RPMI8226 (cell line): ENCODE measurements around the gene ADD3.
"Not testable (repeated sequence)": the region's sequence is repeated elsewhere in the genome, so short reads cannot be mapped to it uniquely, and the experiment has no call there.

Experiments
- DNase-seq: peaks from one replicate; pipeline ENCODE4 v3.0.0-alpha.2; 2015

ADD3 gene

DNA sequence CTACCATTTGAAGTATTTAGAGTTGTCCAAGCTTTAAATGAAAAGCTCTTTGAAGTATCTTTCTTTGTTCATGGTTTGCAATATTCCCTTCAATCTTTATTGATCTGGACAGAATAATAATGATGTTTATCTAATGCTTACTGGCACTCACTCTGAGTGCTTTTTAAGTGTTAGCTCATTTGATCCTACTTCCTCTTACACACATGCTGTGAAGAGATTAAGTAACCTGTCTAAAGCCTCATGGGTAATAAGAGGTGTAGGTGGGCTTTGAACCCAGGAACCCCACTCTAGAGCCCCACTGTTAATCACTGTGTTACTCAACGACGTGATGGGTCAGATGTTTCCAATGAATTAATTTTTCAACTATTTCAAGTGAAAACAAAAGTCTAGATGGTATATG is 31.1 kb upstream of the ADD3 start:
- no peak for DNase-seq

DNA sequence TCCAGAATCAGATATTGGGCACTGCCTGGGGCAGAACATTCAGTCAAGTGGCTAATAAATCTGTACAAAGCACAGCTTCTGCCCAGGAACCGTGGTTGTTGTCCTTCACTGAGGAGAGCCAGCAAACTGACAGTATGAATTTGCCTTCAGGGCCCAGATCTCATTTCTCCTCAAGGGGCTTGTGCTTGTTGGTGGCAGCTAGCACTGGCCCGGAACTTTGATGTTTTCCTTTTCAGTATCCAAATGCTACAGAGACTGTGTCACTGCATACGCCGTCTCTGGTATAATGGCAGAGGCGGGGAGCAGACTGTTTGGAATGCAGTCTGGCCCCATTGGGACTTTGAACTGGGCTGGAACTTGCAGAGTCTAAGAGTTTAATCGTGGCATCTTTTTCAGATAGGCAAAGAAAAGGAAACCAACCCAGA is 30.4 kb upstream of the ADD3 start:
- DNase-seq = no peak

- peak; percentile 17 for DNase-seq
Observed at GRCh38 chr10:109978481-109978880, 29.3 kb upstream of the ADD3 start.

DNA sequence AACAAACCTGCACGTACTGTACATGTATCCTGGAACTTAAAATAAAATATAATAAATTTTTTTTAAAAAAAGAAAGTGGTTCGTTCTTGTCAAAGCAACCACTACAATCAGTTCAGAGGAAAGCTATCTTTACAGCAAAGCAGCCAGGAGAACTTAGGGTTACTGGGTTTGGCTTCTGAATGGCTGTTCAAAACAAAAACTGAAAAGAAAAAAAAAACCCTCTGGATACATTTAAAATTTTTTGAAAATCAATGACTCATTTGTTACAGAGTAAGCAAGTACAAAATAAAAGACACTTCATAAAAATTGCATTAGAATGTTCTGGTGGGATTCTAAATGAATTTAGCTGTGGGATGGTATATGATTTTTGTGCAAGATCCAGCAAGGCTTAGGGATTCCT is 28.6 kb upstream of the ADD3 start:
- DNase-seq = no peak

DNA sequence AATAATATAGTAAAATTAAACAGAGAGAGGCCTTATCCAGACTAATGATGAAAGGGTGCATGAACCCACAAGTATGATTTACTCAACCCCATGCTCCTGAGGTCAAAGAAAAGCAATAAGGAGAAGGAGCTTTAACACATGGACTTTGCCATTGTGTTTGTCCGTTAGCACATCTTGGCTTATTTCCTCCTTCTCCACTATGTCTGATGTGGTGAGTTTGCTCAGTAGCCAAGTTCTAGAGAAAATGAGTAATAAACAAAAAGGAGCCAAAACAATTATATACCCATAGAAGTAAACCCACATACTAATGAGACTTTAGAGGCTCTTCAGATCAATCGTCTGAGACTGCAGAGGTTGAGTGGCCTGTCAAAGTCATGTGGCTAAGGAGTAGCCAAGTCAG is 26.1 kb upstream of the ADD3 start:
- no peak for DNase-seq

- no peak for DNase-seq
Observed at GRCh38 chr10:109982123-109982522, 25.7 kb upstream of the ADD3 start.

GRCh38 chr10:109982812-109983211 is 25.0 kb upstream of the ADD3 start:
- no peak for DNase-seq

- no peak for DNase-seq
Observed at GRCh38 chr10:109984013-109984412, 23.8 kb upstream of the ADD3 start.

DNA sequence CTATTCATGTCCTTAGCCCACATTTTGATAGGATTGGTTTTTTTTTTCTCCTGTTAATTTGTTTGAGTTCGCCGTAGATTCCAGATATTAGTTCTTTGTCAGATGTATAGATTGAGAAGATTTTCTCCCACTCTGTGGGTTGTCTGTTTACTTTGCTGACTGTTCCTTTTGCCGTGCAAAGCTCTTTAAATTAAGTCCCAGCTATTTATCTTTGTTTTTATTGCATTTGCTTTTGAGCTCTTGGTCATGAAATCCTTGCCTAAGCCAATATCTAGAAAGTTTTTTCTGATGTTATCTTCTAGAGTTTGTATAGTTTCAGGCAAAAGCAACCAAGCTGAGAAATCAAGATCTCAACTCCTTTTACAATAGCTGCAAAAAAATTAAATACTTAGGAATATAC is 22.0 kb upstream of the ADD3 start:
- DNase-seq = not testable (repeated sequence)

GRCh38 chr10:109987452-109988211 is 20.2 kb upstream of the ADD3 start:
- DNase-seq = no peak

DNA sequence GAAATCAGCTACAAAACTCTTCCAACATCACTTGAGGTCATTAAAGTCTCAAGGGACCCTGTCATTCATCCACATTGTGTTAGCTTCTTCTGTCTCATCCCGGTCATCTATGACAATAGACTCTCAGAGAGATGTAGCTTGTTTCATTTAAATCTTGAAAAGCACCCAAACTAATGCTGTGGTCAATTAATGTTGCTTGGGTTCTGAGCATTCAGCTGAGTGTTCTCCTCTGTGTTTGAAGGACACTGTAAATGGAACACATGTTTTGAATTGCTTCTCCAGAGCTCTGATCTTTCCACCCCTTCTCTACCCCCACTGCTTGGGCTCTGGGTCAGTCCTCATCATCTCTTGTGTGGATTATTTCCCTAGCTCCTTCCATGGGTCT is 19.6 kb upstream of the ADD3 start:
- DNase-seq = no peak

- no peak for DNase-seq
Observed at GRCh38 chr10:109991266-109991855, 16.4 kb upstream of the ADD3 start.

DNA sequence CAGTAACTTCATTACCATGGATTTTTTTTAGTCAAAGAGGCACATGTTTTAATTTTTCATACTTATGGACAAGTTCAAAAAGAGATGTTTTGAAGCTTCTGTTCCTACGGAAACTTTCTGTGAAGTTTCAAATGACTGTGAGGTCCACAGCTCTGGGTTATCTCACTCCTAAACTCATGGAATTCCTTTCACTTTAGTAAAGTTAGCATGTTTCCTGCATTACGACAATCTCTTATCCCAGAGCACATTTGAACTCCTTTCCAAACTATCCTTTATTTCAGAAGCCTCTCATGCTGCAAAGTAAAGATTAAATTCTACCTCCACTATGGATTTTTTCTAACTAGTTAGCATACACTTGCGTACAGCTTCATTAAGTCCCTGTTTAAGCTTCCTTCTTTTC is 15.3 kb upstream of the ADD3 start:
- no peak for DNase-seq

DNA sequence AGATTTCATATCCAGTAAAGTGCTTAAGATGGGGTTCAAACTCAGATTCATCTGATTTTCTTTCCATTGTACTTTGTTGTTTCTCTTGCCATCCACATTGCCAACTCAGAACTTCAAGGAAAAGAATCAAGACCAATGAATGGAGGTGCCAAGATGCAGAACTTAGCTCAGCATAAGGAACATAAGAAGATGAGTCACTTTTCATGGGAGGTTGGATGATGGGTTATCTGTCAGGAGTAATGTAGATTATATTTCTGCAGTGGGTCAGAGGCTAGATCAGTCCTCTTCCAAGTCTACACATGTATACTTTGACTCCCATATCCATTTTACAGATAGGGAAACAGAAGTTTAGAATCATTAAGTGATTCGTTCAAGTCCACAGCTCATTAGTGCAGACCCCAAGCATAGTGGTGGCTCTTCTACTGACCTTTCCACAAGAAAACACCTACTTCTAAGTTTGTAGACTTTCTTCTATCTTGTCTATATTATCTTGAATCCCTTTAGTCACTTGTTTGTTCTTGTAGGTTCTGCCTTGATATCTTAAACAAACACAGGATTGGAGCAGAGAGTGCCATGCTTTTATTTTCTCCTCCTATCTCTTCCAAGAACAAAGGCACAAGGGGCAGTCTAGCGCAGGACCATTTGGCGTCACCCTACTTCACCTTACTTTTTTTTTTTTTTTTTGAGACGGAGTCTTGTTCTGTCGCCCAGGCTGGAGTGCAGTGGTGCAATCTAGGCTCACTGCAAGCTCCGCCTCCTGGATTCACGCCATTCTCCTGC is 14.0 kb upstream of the ADD3 start:
- no peak for DNase-seq

- DNase-seq = no peak
Observed at GRCh38 chr10:109994711-109995577, 12.8 kb upstream of the ADD3 start.

GRCh38 chr10:109995595-109995994 is 12.2 kb upstream of the ADD3 start:
- DNase-seq = no peak

- no peak for DNase-seq
Observed at GRCh38 chr10:109996225-109996624, 11.6 kb upstream of the ADD3 start.

- DNase-seq = no peak
Observed at GRCh38 chr10:109996766-109997171, 11.0 kb upstream of the ADD3 start.

DNA sequence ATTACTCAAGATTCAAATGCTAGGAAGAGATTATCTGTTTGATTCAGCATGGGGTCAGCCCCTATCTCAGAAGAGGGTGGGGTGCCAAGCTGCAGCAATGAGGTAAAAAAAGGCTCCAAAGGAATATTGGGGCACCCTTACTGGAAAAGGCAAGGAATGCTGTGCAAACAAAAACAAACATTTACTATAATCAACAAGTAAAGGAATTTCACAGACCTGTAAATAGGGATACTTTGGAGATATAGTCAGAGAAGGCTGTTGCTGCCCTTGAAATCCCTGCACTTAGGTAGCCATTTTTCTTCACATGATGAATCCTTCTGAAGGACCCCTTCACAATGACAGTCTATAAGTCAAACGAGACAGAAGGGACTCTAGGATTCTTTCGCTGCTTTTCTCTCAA is 10.6 kb upstream of the ADD3 start:
- no peak for DNase-seq

GRCh38 chr10:109998513-109998912 is 9.3 kb upstream of the ADD3 start:
- no peak for DNase-seq

DNA sequence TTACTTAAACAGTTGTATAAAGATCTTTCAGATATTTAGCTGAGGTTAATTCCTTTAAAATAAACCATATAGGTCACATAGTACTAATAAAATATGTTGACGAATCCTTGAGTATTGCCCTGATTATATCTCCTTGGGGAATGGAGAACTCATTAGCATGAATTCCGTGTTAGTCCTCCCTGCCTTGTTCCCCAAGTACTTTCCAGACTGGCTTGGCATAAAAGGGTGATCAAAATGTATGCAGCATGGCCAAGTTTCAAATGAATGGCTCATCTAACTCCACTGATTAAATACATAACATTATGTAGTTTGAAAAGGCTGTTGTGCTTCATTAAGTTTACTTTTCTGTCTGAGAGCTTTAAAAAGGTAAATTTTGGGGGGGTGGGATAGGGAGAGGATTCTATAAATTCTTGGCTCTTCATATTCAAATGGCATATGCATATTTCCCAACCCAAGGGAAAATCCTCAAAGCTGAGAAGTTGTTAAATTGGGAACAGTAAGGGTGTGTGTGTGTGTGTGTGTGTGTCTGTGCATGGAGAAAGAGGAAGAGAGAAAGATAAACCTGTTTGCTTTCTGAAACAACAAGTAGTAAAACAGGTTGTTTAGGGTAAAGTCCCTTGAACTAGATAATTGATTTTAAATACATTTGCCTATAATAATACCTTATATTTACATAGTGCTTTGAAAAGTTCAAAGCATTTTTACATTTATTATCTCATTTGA is 4.8 kb upstream of the ADD3 start:
- DNase-seq = no peak

DNA sequence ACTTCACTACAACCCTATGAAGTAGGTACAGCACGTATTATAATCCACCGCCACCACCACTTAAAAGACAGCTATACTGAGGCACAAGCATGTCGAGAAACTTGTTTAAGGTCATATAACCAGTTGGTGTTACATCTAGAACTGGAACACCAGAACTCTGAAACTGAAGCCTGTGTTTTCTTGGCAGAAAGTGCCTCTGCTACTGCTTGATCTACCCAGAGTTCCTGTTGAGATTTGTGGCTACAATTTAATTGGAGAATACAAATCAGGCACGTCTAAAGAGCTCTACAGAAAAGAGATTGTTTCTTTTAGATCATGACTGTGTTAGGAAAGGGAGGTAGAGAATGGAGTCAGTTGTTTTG is 4.3 kb upstream of the ADD3 start:
- DNase-seq = no peak

GRCh38 chr10:110005719-110006118 is 2.1 kb upstream of the ADD3 start:
- no peak for DNase-seq
